ENCODE results near the gene PHF24.
"Not testable (repeated sequence)": the region's sequence is repeated elsewhere in the genome, so short reads cannot be mapped to it uniquely, and the experiment has no call there.

The PHF24 gene

DNA sequence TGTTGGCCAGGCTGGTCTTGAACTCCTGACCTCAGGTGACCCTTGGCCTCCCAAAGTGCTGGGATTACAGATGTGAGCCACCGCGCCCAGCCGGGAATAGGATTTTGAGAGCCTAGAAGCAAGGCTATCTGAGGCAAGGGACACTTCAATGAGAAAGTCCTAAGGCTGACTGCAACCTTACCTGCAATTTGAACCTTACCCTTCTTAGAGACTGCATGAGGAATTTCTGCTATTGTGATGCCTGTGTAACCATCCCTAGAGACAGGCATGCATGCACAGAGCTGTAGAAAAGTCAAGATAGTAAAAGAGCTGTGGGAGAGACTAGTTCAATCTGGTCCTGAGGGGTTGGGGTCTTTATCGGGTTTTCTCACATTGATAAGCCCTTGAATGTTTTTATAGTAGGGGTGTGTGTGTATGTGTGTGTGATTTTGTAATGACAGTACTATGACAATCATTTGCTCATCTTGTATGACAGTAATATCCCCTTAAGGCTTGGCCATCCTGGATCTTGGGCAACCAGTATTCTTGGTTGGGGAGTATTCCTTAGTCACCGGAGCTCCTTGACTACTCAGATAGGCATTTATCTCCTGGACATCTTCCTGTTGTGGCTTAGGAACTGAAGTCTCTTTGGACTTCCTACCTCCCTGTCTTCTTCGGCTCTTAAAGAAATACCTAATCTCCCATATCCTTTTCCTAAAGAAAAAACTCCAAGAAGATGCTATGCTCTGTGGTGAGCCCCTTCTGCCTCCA, 42.6 kb downstream of the PHF24 start:
- Mint-ChIP-seq H3K36me3 (peaks cover 25% of the 10 kb centered on the region), H3K4me3 (no peak overlapping the region), H3K4me1 (peaks cover 29% of the 10 kb centered on the region), H3K27ac (peak overlapping the region; percentile 40), H3K9me3 (no peaks in the 10 kb centered on the region), H3K27me3 (no peaks in the 10 kb centered on the region)
- ATAC-seq, result no peak

DNA sequence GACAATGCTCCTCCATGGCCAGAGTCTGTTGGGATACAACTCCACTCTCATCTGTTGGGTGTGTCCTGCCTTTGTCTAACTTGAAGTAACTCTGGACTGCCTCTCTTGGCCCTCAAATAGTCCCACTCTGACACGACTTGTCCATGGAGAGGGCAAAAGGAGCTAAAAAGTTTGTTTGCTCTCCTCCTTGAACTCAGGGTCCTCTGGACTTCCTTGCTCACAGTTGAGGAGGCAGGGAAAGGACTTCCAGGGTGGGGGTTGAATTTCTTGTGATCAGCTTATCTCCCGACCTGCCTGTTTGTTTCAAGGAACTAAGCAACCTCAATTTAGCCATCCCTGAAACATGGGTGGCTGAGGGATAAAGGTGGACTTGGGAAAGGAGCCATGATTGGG, 43.2 kb downstream of the PHF24 start:
- Mint-ChIP-seq H3K4me3 (no peak overlapping the region), H3K27ac (peak overlapping the region; percentile 40), H3K27me3 (no peaks in the 10 kb centered on the region), H3K9me3 (no peaks in the 10 kb centered on the region), H3K36me3 (peaks cover 27% of the 10 kb centered on the region), H3K4me1 (peaks cover 29% of the 10 kb centered on the region)
- ATAC-seq, result no peak

DNA sequence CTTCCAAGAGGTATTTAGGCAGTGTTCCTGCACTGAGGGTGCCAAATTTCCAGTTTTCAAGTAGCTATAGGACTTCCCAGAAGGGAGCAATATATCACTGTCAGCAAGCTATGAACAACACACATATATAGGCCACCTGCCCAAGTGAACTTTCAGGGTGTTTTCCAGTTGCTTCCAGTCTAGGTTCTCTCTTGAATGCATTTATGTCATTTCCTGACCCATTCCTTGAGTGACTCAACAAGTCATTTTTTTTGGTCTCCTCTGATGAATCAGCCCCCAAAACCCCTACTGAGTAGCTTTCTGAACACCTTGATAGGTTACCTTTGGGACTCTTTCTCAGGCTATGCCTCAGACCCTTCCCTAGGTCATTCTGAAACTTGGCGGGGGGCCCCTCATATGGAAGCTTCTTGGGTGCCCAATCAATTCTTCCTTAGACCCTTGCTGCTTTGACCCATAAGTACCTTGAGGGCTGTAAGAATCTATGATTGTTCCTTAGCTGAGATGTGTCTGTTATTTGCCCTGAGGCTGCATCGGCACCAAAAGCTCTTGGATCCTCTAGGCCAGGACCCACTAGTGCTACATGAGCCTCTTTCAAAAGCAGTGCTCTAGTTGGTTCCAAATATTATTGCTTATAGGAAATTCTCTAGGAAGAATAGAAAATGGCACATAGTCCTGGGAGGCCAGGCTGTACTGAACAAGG, 43.9 kb downstream of the PHF24 start:
- H3K4me1 Mint-ChIP-seq, result peaks cover 27% of the 10 kb centered on the region
- peak; percentile 71 for ATAC-seq
- H3K36me3 Mint-ChIP-seq, result peaks cover 27% of the 10 kb centered on the region
- H3K4me3 Mint-ChIP-seq, result no peak overlapping the region
- H3K27ac Mint-ChIP-seq, result peak overlapping the region; percentile 40
- no peaks in the 10 kb centered on the region for H3K27me3 Mint-ChIP-seq
- no peaks in the 10 kb centered on the region for H3K9me3 Mint-ChIP-seq

DNA sequence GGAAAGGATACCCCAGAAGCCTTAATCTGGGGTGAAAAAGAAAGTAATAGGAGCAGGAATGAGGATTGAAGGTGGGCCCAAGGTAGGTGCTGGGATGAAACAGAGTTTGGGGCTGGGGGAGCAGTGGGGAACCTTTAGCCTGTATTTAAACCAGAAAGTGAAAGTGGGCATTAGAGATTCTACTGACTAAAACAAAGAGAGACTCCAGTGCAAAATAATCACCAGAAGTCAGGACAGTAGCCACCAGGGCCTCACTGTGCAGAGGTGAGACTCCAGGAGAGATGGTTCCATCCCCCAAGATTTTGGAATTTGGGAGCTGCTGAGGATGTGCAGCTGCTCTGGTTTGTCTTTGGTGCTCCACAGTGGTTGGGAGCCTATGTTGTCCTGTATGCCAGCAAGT, 44.5 kb downstream of the PHF24 start:
- Mint-ChIP-seq H3K27me3 (no peaks in the 10 kb centered on the region), H3K36me3 (peaks cover 29% of the 10 kb centered on the region), H3K4me1 (peaks cover 20% of the 10 kb centered on the region), H3K9me3 (no peaks in the 10 kb centered on the region), H3K27ac (peak overlapping the region; percentile 40), H3K4me3 (no peak overlapping the region)
- no peak for ATAC-seq

DNA sequence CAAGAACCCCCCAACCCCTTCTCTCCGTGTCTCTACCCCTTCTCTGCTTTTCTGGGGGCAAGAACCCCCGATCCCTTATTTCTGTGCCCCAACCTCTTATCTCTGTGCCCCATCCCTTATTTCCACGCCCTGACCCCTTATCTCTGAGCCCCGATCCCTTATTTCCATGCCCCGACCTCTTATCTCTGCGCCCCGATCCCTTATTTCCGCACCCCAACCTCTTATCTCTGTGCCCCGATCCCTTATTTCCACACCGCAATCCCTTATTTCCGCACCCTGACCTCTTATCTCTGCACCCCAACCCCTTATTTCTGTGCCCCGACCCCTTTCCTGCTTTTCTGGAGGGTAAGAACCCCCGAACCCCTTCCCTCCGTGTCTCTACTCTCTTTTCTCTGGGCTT, 46.2 kb downstream of the PHF24 start:
- not testable (repeated sequence) for H3K4me3 Mint-ChIP-seq, H3K27me3 Mint-ChIP-seq, ATAC-seq, H3K9me3 Mint-ChIP-seq, H3K27ac Mint-ChIP-seq
- Mint-ChIP-seq H3K4me1 (peaks cover 14% of the 10 kb centered on the region), H3K36me3 (peaks cover 44% of the 10 kb centered on the region)

DNA sequence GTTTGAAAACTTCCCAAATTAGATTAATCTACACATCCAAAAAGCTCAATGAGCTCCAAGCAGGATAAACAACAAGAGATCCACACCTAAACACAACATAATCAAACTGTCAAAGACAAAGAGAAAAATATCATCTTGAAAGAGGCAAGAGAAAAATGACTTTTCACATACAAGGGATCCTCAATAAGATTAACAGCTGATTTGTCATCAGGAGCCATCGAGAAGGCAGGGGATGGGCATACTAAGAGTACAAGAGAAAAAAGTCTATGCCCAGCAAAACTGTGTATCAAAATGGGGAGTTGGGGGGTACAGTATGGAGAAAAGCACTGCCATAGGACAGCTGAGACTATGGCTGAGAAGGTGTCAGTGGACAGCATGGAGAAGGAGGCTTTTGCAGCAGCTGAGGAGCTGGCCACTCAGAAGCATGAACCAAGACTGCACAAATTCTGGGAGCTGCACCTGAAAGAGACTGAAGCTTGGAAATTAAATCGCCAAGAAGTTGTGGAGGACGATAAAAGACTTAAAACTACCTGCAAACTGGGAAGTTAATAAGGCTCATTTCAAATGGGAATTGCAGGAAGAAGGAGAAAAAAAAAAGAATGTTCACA, 52.4 kb downstream of the PHF24 start:
- no peak for ATAC-seq
- Mint-ChIP-seq H3K4me3 (no peak overlapping the region), H3K27ac (no peak overlapping the region), H3K9me3 (peaks cover 7% of the 10 kb centered on the region), H3K36me3 (peaks cover 76% of the 10 kb centered on the region), H3K4me1 (no peaks in the 10 kb centered on the region), H3K27me3 (no peaks in the 10 kb centered on the region)

DNA sequence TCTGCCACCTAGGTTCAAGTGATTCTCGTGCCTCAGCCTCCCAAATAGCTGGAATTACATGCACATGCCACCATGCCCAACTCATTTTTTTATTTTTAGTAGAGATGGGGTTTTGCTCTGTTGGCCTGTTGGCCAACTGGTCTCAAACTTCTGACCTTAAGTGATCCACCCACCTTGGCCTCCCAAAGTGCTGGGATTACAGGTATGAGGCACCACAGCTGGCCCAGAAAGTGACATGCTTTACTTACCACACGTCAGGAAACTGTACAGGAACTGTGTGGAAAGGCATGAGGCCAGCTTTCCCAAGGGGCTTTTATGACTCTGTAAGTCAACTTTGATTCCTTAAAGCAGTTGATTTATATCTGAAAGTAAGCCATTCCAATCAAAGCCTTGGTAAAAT, 56.4 kb downstream of the PHF24 start:
- Mint-ChIP-seq H3K27me3 (no peaks in the 10 kb centered on the region), H3K4me3 (no peak overlapping the region), H3K4me1 (no peaks in the 10 kb centered on the region), H3K27ac (no peak overlapping the region), H3K9me3 (peaks cover 7% of the 10 kb centered on the region), H3K36me3 (peaks cover 60% of the 10 kb centered on the region)
- ATAC-seq, result no peak

DNA sequence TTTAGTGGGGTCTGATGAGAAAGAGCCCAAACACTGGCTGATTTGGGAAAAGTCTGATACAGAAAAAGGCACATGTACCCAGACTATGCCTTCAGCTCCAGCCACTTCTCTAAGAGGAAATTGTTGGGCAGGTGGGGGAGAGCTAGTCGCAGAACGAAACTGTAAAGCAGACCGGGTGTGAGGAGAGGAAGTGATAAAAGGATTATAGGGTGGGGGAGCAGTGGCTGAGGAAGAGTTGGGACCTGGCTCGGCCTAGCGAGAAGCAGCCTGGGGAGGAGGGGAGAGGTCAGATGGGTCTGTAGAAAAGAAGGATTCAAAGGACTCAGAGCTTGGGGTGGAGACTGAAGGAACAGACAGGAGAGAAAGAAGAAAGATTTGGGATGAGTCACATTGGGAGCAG, 65.4 kb downstream of the PHF24 start:
- not testable (repeated sequence) for H3K9me3 Mint-ChIP-seq, ATAC-seq, H3K27me3 Mint-ChIP-seq, H3K4me3 Mint-ChIP-seq
- Mint-ChIP-seq H3K36me3 (peaks cover 47% of the 10 kb centered on the region), H3K27ac (peak overlapping the region; percentile 31), H3K4me1 (peaks cover 25% of the 10 kb centered on the region)

DNA sequence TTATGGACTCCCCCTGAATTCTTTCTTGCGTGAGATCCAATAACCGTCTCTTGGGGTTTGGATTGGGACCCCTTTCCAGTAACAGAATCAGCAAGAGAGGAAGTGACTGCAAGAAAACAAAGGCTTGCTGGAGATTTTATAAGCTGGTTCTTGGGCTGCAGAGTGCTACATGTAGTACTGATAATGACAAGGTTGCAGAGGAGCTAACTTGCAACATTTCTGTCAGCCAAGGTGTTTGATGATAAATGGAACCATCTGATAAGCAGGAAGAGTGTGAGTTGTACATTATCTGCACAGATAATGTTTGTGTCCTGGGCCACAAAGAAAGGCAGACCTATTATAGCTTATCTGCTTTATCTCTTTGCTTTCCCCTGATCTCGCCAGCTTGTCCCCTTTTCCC, 68.6 kb downstream of the PHF24 start:
- ATAC-seq, result no peak
- Mint-ChIP-seq H3K36me3 (peaks cover 35% of the 10 kb centered on the region), H3K27me3 (no peaks in the 10 kb centered on the region), H3K4me1 (peaks cover 25% of the 10 kb centered on the region), H3K4me3 (no peak overlapping the region), H3K9me3 (no peaks in the 10 kb centered on the region), H3K27ac (no peak overlapping the region)

DNA sequence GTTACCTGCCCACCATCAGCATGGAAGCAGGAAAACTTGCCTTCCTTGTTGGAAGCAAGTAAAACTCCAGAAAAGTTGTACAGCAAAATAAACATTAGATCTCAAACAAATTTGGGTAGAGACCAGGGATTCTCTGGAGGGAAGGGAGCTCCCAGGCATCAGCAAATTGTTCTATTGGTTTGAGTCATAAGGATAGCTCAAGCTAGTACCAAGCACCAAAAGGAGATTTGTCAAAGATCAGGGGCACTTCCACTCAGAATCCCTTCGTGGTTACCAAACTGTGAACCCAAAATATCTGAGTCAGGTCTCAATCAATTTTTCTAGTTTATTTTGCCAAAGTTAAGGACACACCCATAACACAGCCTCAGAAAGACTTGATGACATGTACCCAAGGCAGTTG, 69.3 kb downstream of the PHF24 start:
- no peak for ATAC-seq
- Mint-ChIP-seq H3K27ac (no peak overlapping the region), H3K4me1 (peaks cover 25% of the 10 kb centered on the region), H3K27me3 (no peaks in the 10 kb centered on the region), H3K36me3 (peaks cover 32% of the 10 kb centered on the region), H3K9me3 (no peaks in the 10 kb centered on the region), H3K4me3 (no peak overlapping the region)

DNA sequence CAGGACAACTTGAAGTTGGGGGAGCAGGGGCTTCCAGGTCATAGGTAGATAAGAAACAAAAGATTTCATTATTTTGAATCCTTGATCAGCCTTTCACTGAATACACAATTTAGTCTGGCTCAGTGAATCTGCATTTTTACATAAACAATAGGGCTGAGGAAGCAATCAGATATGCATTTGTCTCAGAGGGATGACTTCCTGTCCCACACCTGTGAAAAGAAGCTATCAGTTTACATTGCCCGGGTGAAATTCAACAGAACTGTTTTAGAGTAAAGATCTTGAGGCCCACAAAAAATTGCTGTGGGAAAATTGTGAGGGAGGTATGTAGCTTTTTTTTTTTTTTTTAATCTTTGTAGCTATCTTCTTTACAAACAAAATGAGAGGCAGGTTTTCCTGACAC, 69.8 kb downstream of the PHF24 start:
- H3K36me3 Mint-ChIP-seq, result peaks cover 37% of the 10 kb centered on the region
- H3K9me3 Mint-ChIP-seq, result no peaks in the 10 kb centered on the region
- H3K27ac Mint-ChIP-seq, result no peak overlapping the region
- no peak for ATAC-seq
- no peak overlapping the region for H3K4me3 Mint-ChIP-seq
- H3K27me3 Mint-ChIP-seq, result no peaks in the 10 kb centered on the region
- H3K4me1 Mint-ChIP-seq, result peaks cover 25% of the 10 kb centered on the region

DNA sequence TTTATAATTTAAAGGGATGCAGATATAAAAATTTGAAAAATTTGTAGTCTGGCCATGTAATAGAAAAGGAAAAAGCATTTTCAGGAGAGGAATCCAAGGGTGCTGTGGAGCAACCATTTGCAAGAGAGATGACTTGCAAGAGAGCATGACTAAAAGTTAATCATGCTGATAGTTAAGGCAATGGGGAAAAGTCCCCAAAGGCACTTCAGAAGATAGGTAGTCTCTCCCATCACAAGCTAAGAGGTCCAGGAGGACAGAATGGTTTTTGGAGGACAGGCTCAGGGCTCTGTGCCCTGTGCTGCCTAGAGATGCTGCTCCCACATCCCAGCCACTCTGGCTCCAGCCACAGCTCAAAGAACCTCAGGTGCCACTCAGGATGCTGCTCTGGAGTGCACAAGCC, 70.3 kb downstream of the PHF24 start:
- Mint-ChIP-seq H3K4me3 (no peak overlapping the region), H3K27ac (no peak overlapping the region), H3K27me3 (no peaks in the 10 kb centered on the region), H3K4me1 (peaks cover 22% of the 10 kb centered on the region), H3K36me3 (peaks cover 40% of the 10 kb centered on the region), H3K9me3 (no peaks in the 10 kb centered on the region)
- no peak for ATAC-seq

DNA sequence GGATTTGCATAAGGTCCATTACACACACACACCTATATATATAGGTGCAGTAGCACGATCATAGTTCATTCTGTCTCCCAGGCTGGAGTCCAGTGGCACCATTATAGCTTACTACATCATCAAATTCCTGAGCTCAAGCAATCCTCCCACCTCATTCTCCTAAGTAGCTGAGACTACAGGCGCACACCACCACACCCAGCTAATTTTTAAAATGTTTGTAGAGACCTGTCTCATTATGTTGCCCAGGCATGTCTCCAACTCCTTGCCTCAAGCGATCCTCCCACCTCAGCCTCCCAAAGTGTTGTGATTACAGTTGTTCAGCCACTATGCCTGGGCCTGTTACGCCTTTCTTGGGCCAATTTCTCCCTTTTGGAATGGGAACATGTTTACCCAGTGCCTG, 71.2 kb downstream of the PHF24 start:
- no peak for ATAC-seq
- Mint-ChIP-seq H3K36me3 (peaks cover 31% of the 10 kb centered on the region), H3K27ac (no peak overlapping the region), H3K4me3 (no peak overlapping the region), H3K27me3 (no peaks in the 10 kb centered on the region), H3K4me1 (peaks cover 13% of the 10 kb centered on the region), H3K9me3 (no peaks in the 10 kb centered on the region)

DNA sequence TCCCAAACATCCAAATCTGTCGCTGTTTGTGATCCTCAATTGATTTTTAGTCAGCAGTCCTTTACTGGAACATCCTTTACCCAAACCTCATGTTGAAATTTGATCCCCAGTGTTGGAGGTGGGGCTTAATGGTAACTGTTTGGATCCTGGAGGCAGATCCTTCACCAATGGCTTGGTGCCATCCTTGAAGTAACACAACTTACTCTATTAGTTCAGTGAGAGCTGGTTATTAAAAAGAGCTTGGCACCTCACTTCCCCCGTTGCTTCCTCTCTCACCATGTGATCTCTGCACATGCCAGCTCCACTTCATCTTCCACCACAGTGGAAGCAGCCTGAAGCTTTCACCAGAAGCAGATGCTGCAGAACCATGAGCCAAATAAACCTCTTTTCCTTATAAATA, 71.8 kb downstream of the PHF24 start:
- no peak overlapping the region for H3K27ac Mint-ChIP-seq

More for the DNA sequence above, 71.8 kb downstream of the PHF24 start:
- Mint-ChIP-seq H3K4me3 (no peak overlapping the region), H3K9me3 (no peaks in the 10 kb centered on the region), H3K4me1 (peaks cover 9% of the 10 kb centered on the region), H3K36me3 (peaks cover 26% of the 10 kb centered on the region), H3K27me3 (no peaks in the 10 kb centered on the region)
- no peak for ATAC-seq
